Stomach (tissue), 9 donors: ENCODE measurements around the gene SSH2. TPM values are rescaled to one million over a fixed set of nuclear protein-coding genes. Genes with fewer than 3 reads are reported as not detected.

ENCODE experiments used
- DNase-seq, 2 donors: peaks; one replicate each; pipeline versions ENCODE4 v3.0.0 to v3.0.0-alpha.2; 2013 to 2019
- H3K27ac ChIP-seq, 5 donors: fragments of 200-600 bp in 4 of 5; sonication (generic) in 4 of 5; one replicate each; pipeline ENCODE4 v1.5.1; 2013 to 2019; ENCODE audit warnings: mild to moderate bottlenecking in 1 of 5, moderate library complexity in 1 of 5
- H3K27me3 ChIP-seq, 3 donors: fragments of 200-600 bp; sonication (generic); one replicate each; pipeline ENCODE4 v1.5.1; 2017 to 2019; ENCODE audit warnings: mixed run types in 1 of 3
- H3K36me3 ChIP-seq, 4 donors: fragments of 200-600 bp; sonication (generic); 1 replicate in 3 of 4; 2 replicates in 1 of 4; pipeline ENCODE4 v1.5.1; 2016 to 2019
- H3K4me1 ChIP-seq, 4 donors: fragments of 200-600 bp; sonication (generic); one replicate each; pipeline ENCODE4 v1.5.1; 2016 to 2019
- H3K4me3 ChIP-seq, 4 donors: fragments of 200-600 bp; sonication (generic) in 3 of 4; one replicate each; pipeline ENCODE4 v1.5.1; 2016 to 2019; ENCODE audit warnings: mild to moderate bottlenecking in 1 of 4
- H3K9me3 ChIP-seq, 4 donors: fragments of 200-600 bp; sonication (generic); one replicate each; pipeline ENCODE4 v1.5.1; 2016 to 2019
- EP300 ChIP-seq: sonication (generic); formaldehyde crosslinking; IDR thresholded peaks from one replicate; pipeline ENCODE4 v1.6.1; 2017; ENCODE audit warnings: antibody characterized with exemption
- POLR2A ChIP-seq, 4 donors: fragments of 450-650 bp; IDR thresholded peaks; one replicate each; pipeline ENCODE4 v1.6.1; 2016; ENCODE audit warnings: antibody characterized with exemption in 4 of 4, control low read depth in 2 of 4, mild to moderate bottlenecking in 1 of 4, moderate library complexity in 1 of 4
- POLR2AphosphoS5 ChIP-seq, 3 donors: sonication (generic); formaldehyde crosslinking; IDR thresholded peaks; one replicate each; pipeline ENCODE4 v1.6.1; 2016; ENCODE audit warnings: antibody characterized with exemption in 3 of 3
- WGBS, 5 donors: extraction: QIAGEN DNeasy Blood & Tissue Kit in 3 of 5; methylation state at CpG; one replicate each; pipeline versions ENCODE4 v1.1.5 to v1.1.7; 2013 to 2018; 5-methylcytosine and 5-hydroxymethylcytosine counted together
- intact Hi-C: fragments of 100-400 bp; cut with DNase I; formaldehyde crosslinking; loops from one replicate; pipeline ENCODE4 v1.15.1; 2023; ENCODE audit warnings: low total_unique reads
- polyA plus RNA-seq, 3 donors: library from polyadenylated mRNA; stranded (reverse); fragments of 200-250 nt; gene quantifications; one replicate each; pipeline ENCODE4 v1.2.3, GENCODE V29; 2013
- total RNA-seq, 5 donors: library from RNA; depleted of rRNA; stranded (reverse); fragments of >200 nt; gene quantifications; one replicate each; pipeline versions ENCODE4 v1.1.0 to v1.2.3, GENCODE V29; 2014 to 2016
- TF ChIP-seq, protein P1 (sequence below), 7 experiments: fragments of 450-650 bp in 4 of 7; fragments of 200-600 bp in 3 of 7; sonication (generic) in 3 of 7; IDR thresholded peaks; one replicate each; pipeline ENCODE4 v1.5.1; 2016 to 2019; ENCODE audit warnings: antibody characterized with exemption in 7 of 7, control low read depth in 2 of 7, mild to moderate bottlenecking in 1 of 7
- donor health status: healthy with polysubstance abuse.
- donor health status: Bipolar disorder and iron deficiency.
- donor health status: healthy.

The SSH2 gene
- total and polyA plus RNA-seq, 8 donors: 7.8 to 44.9 (median 24.1) TPM

GRCh38 chr17:29911641-29912177 lies 18.3 kb downstream of the SSH2 start:
- peak overlapping the region in 1 of 5 donors; percentile 34 for H3K27ac ChIP-seq
- H3K4me3 ChIP-seq: no peak overlapping the region
- H3K9me3 ChIP-seq: no peaks in the 10 kb centered on the region
- intact Hi-C loops: no loop called here
- peaks cover 0 to 30% (median 15%) of the 10 kb centered on the region in 4 donors for H3K4me1 ChIP-seq
- no peaks in the 10 kb centered on the region for H3K27me3 ChIP-seq
- DNase-seq: peak in 1 of 2 donors; percentile 33
- TF ChIP-seq POLR2AphosphoS5 (IDR thresholded peaks at IDR 0.05) (peak in 1 of 3 donors; percentile 46), EP300 (no peak)
- TF ChIP-seq, protein P1, sequence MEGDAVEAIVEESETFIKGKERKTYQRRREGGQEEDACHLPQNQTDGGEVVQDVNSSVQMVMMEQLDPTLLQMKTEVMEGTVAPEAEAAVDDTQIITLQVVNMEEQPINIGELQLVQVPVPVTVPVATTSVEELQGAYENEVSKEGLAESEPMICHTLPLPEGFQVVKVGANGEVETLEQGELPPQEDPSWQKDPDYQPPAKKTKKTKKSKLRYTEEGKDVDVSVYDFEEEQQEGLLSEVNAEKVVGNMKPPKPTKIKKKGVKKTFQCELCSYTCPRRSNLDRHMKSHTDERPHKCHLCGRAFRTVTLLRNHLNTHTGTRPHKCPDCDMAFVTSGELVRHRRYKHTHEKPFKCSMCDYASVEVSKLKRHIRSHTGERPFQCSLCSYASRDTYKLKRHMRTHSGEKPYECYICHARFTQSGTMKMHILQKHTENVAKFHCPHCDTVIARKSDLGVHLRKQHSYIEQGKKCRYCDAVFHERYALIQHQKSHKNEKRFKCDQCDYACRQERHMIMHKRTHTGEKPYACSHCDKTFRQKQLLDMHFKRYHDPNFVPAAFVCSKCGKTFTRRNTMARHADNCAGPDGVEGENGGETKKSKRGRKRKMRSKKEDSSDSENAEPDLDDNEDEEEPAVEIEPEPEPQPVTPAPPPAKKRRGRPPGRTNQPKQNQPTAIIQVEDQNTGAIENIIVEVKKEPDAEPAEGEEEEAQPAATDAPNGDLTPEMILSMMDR (IDR thresholded peaks at IDR 0.05): no peak
- peaks cover 0 to 6% (median 1%) of the 10 kb centered on the region in 4 donors for H3K36me3 ChIP-seq

GRCh38 chr17:29909236-29910003 lies 20.6 kb downstream of the SSH2 start:
- intact Hi-C loops: no loop called here
- peaks cover 0 to 6% (median 1%) of the 10 kb centered on the region in 4 donors for H3K36me3 ChIP-seq
- peaks cover 0 to 29% (median 15%) of the 10 kb centered on the region in 4 donors for H3K4me1 ChIP-seq
- peaks cover 0 to 7% (median 0%) of the 10 kb centered on the region in 4 donors for H3K9me3 ChIP-seq
- H3K27ac ChIP-seq: no peak overlapping the region
- 73 to 81% (median 79%) methylated on average over 6 of the region's 6 CpGs for WGBS, 5 donors
- H3K27me3 ChIP-seq: no peaks in the 10 kb centered on the region
- DNase-seq: peak in 1 of 2 donors; percentile 24
- TF ChIP-seq EP300: no peak
- no peak for TF ChIP-seq POLR2AphosphoS5 (IDR thresholded peaks at IDR 0.05)
- TF ChIP-seq, protein P1 (IDR thresholded peaks at IDR 0.05): no peak
- no peak for TF ChIP-seq POLR2A (IDR thresholded peaks at IDR 0.05)
- H3K4me3 ChIP-seq: no peak overlapping the region

GRCh38 chr17:29906969-29907368 lies 23.1 kb downstream of the SSH2 start:
- no peaks in the 10 kb centered on the region for H3K27me3 ChIP-seq
- no peak overlapping the region for H3K4me3 ChIP-seq
- 85 to 100% (median 97%) methylated on average over 2 of the region's 2 CpGs for WGBS, 5 donors
- TF ChIP-seq POLR2A (IDR thresholded peaks at IDR 0.05) (no peak), POLR2AphosphoS5 (IDR thresholded peaks at IDR 0.05) (no peak), EP300 (no peak)
- TF ChIP-seq, protein P1 (IDR thresholded peaks at IDR 0.05): no peak
- H3K9me3 ChIP-seq: peaks cover 0 to 7% (median 0%) of the 10 kb centered on the region in 4 donors
- no peak overlapping the region for H3K27ac ChIP-seq
- DNase-seq: no peak
- H3K36me3 ChIP-seq: no peaks in the 10 kb centered on the region
- intact Hi-C loops: no loop called here
- peaks cover 0 to 20% (median 10%) of the 10 kb centered on the region in 4 donors for H3K4me1 ChIP-seq

DNA sequence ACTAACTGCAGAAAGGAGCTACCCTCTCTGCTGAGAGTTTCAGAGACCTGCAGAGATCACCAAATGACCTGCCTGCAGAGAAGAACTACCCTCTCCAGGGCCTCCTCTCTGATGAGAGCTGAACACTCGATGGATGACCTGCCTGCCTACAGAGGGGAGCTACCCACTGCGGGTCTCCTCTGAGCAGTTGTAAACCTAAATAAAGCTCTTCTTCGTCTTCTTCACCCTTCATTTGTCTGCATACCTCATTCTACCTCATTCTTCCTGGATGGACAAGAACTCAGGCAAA lies 24.2 kb downstream of the SSH2 start:
- intact Hi-C loops: no loop called here
- 98 to 100% (median 98%) methylated on average over 3 of the region's 3 CpGs for WGBS, 5 donors
- H3K27ac ChIP-seq: no peak overlapping the region
- no peak overlapping the region for H3K4me3 ChIP-seq
- H3K4me1 ChIP-seq: peaks cover 0 to 16% (median 6%) of the 10 kb centered on the region in 4 donors
- no peaks in the 10 kb centered on the region for H3K27me3 ChIP-seq
- DNase-seq: no peak
- H3K36me3 ChIP-seq: no peaks in the 10 kb centered on the region
- peaks cover 0 to 7% (median 0%) of the 10 kb centered on the region in 4 donors for H3K9me3 ChIP-seq
- no peak for TF ChIP-seq EP300
- TF ChIP-seq POLR2A (IDR thresholded peaks at IDR 0.05): no peak
- TF ChIP-seq, protein P1 (IDR thresholded peaks at IDR 0.05): no peak
- TF ChIP-seq POLR2AphosphoS5 (IDR thresholded peaks at IDR 0.05): no peak
